Measurements from ENCODE around the gene GPR78.

- TF ChIP-seq CTCF (IDR thresholded peaks at IDR 0.05) (no peak), POLR2A (IDR thresholded peaks at IDR 0.05) (no peak), POLR2AphosphoS5 (IDR thresholded peaks at IDR 0.05) (no peak)
Observed at GRCh38 chr4:8545439-8545765, 34.8 kb upstream of the GPR78 start.

Data from prostate gland (tissue), 2 donors.